Suprapubic skin (tissue), 3 donors: Measurements from ENCODE around the gene PKLR.

ENCODE experiments used
- CTCF ChIP-seq, 2 donors: fragments of 200-600 bp in 1 of 2; fragments of 450-650 bp in 1 of 2; sonication (generic) in 1 of 2; IDR thresholded peaks; one replicate each; pipeline ENCODE4 v1.5.1; 2016 to 2019; ENCODE audit warnings: antibody characterized with exemption in 2 of 2, mild to moderate bottlenecking in 1 of 2, moderate library complexity in 1 of 2
- POLR2A ChIP-seq, 2 donors: fragments of 450-650 bp; IDR thresholded peaks; one replicate each; pipeline ENCODE4 v1.6.1; 2017; ENCODE audit warnings: antibody characterized with exemption in 2 of 2, mild to moderate bottlenecking in 2 of 2, moderate library complexity in 2 of 2

GRCh38 chr1:155329980-155330598 is 28.9 kb upstream of the PKLR start:
- no peak for TF ChIP-seq CTCF (IDR thresholded peaks at IDR 0.05)
- TF ChIP-seq POLR2A (IDR thresholded peaks at IDR 0.05) = no peak
